Measurements from ENCODE around the gene IFNW1.

Gene IFNW1

GRCh38 chr9:21104787-21105186 is 36.8 kb downstream of the IFNW1 start:
- DNase-seq: no peak

GRCh38 chr9:21102305-21102704 is 39.3 kb downstream of the IFNW1 start:
- DNase-seq: no peak

GRCh38 chr9:21097817-21098216 is 43.8 kb downstream of the IFNW1 start:
- no peak for DNase-seq

- no peak for DNase-seq
Measured at GRCh38 chr9:21096901-21097255, 44.8 kb downstream of the IFNW1 start.

- DNase-seq: peak; percentile 78
Measured at GRCh38 chr9:21096172-21096900, 45.3 kb downstream of the IFNW1 start.

- no peak for DNase-seq
Measured at GRCh38 chr9:21095561-21095960, 46.1 kb downstream of the IFNW1 start.
